RKO (cell line): ENCODE results near the gene JPH4.
A peak's percentile ranks its signal among the peaks of the same experiment; 100 is the strongest.
"Not testable (repeated sequence)": the region's sequence is repeated elsewhere in the genome, so short reads cannot be mapped to it uniquely, and the experiment has no call there.

Source experiments
- DNase-seq: peaks from one replicate; pipeline ENCODE4 v3.0.0-alpha.2; 2016; ENCODE audit warnings: low spot score

JPH4 gene

DNA sequence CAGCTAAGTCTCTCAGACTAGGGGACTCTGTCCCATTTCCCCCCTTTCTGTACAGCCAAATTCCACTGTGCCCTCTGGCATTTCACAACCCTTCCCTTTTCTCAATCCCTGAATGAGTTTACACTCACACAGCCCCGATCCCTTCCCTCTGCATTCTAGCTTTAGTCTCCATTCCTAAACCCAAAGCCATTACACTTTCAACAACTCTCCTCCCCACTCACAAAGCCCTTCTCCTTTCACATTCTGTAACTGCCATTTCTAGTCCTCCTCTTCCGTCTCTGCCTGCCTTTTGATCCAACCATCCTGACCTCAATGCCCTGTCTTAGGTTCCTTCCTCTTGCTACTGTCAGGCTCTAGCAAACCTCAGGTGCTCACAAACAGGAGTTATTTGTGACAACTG lies 30.7 kb downstream of the JPH4 start:
- DNase-seq = no peak

DNA sequence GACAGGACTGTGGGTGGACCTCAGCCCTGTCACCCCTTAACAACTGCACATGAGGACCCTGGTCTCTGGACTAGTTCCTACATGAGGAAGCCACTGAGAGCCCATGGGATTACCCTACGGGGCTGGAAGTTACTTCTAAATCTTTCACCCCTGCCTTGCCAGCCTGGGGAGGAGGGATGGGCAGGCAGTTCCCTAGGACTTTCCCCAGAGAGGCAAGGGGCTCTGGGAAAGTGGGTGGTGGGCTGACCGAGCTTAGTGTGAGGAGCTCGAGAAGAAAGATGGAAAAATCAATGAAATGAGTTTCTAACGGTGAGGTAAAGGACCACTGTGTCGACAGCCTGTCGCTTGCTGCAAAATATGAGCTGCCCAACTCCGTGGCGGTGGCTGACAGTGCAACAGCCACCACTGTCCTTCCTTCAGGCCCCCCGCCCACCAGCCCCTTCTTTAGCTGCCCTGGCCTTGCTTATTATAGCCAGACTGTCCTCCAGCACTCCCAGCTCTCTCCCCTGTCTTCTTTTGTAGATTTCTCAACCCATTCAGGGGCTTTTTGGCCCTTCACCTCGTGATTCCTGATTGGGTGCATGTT lies 32.0 kb downstream of the JPH4 start:
- no peak for DNase-seq

- no peak for DNase-seq
Measured at GRCh38 chr14:23545740-23546365, 32.7 kb downstream of the JPH4 start.

- DNase-seq = no peak
Measured at GRCh38 chr14:23544511-23545447, 33.8 kb downstream of the JPH4 start.

DNA sequence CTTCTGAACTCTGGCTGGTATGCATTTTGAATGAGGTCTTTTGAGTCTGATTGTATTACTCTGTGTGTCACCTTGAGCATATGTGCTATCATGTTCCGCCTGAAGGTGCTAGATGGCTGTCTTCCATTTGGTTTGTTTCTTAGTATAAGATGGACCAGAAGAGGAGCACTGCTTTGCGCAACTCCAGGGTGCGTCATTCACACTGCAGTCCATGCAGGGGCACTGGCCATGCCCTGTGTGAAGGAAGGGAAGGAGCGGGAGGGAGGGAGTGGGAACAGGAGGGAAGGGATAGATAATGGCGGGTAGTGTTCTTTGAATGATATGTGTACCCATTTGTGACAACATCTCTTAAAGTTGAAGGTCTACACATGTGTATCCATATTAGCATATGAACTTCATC lies 35.2 kb downstream of the JPH4 start:
- no peak for DNase-seq

DNA sequence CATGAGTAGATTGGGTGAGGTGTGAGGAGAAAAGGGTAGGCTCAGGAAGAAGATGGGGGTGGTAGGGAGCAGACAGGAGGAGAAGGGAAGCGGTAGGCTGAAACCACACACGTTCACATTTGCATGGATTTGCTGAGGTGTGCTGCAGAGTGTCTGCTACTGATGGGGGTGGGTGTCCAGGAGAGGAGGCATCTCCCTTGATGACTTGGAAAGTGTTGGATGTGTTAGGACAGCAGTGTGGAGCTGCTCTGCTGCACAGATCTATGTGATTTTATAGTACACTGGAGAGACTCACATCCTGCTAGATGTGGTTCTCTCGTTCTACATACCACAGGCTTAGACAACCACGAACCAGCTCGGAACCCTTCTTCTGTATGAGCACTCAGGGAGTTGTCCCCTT lies 36.3 kb downstream of the JPH4 start:
- DNase-seq = no peak

DNA sequence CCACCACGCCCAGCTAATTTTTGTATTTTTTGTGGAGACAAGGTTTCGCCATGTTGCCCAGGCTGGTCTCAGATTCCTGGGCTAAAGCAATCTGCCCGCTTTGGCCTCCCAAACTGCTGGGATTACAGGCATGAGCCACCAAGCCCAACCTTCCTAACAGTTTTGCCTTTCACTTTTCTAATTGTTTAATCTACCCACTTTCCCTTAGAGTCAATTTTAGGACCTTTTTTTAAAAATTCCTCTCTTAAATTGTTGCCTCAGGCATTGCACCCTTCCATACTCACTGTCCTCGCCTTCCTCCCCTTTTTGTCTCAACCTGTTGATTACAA lies 38.5 kb downstream of the JPH4 start:
- DNase-seq = no peak

DNA sequence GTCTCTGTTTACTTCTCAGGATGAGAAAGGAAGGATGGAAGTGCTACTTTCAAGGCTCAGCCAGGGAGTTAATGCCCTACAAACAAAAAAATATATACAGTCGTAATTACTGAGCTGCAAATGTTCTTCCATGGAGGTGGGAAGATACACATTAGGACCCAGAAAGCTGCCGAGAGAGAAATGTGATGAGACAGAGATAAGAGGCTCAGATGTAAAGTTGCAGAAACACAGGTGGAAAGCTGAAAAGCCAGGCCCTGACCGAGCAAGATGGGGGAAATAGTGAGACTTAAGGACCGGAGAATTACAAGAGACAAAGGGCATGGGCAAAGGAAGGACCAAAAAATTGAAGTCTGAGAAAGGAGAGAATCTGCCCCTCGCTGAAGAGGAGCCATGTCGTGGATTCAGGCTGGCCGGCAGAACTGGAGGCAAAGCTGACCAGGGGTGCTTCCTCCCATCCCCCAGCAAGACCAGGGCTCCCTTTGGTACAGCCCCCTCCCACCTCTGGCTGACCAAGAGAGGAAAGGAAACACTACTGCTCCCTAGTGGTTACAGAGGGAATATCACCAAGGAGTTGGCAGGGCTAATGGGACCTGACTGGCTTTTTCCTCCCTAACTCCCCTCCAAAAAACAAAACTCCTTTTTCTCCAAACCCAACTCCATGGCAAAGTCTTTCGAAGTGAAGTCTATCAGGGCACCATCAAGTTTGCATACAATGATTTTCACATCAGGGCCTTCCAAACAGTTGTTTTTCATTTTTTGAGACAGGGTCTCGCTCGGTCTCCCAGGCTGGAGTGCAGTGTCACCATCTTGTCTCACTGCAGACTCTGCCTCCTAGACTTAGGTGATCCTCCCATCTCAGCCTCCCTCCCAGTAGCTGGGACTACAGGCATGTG lies 39.1 kb downstream of the JPH4 start:
- peak; percentile 40 for DNase-seq

DNA sequence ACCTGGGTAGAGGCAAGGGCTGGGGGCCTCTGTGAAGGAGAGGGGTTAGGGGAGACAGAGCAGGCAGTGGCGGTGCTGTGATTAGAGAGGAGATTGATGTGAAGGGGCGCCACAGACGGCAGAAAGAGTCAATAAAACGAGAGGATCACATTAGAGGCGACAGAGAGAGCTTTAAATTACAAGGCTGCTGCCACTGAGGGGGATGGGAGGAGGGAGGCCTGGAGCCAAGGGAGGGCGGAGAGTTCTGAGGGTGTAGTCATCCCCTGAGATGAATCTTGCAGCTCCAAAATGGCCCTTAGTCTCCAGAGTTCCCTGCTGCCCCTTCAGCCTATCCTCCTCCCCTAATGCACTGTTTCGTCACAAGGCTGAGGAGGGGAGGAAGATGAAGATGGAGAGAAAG lies 39.8 kb downstream of the JPH4 start:
- no peak for DNase-seq

DNA sequence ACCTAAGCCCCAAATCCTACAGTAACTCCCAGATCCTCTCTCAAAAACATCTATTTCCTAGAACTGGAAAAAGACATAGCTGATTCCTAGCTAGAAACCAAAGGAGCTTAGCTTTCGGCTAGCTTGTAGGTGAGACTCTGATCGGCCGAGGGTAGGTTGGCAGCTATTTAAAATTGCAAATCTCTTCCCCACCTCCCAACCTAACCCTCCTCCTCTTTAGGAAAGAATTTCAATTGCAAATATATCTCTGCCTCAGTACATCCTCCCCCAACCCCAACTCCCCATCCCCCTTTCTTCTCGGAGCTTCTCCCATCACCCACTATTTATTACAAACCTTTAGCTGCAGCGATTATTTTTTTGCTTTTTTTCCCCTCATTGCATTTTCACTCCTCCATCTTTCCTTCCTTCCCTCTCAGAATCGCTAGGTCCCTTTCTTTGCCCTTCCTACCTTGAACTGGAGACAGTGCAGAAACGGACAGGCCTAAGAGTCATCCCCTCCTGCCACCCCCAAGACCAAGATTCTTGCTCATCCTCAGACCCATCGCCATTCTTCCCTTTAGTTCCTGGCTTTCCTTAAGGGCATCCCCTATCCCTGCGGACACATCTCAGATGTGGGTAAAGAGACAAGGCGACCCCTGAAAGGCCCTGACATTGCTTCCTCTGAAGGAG lies 40.4 kb downstream of the JPH4 start:
- no peak for DNase-seq

GRCh38 chr14:23537351-23538049 lies 41.1 kb downstream of the JPH4 start:
- DNase-seq = peak; percentile 21

- DNase-seq = not testable (repeated sequence)
Measured at GRCh38 chr14:23536906-23537305, 41.7 kb downstream of the JPH4 start.

- no peak for DNase-seq
Measured at GRCh38 chr14:23536494-23536893, 42.1 kb downstream of the JPH4 start.

- no peak for DNase-seq
Measured at GRCh38 chr14:23535943-23536342, 42.6 kb downstream of the JPH4 start.

DNA sequence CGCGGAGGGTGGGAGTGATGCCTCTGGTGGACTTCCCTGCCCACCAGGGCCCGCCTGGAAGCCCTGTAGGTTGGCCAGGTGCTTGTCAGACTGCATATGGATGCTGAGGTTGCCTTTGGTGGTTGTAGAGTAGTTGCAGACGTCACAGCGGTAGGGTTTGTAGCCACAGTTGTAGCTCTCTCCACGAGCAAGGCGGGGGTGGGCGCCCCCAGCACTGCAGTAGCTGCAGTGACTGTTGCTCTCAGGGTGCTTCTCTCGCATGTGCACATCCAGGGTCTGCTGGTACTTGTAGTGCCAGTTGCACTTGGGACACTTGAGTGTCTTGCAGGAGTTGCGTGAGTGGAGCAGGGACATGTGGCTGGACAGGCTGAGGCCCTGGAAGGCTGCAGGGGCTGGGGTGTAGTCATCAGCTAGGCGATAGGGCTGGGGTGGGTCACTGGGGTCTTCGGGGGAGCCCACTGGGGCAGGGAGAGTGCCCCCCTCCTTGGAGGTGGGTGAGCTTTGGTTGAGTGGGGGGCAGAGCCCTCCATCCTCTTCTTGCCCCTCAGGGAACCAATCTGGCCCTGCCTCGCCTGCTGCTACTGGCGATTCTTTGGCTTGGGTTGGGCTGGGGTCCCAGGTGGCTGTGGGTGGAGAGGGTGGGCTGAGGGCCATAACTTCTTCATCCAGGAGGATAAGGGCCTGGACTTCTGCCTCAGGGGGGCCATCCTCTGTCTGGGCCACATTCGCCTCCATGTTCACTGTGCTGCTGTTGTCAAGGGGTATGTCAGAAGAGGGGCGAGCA lies 44.7 kb downstream of the JPH4 start:
- DNase-seq = no peak

DNA sequence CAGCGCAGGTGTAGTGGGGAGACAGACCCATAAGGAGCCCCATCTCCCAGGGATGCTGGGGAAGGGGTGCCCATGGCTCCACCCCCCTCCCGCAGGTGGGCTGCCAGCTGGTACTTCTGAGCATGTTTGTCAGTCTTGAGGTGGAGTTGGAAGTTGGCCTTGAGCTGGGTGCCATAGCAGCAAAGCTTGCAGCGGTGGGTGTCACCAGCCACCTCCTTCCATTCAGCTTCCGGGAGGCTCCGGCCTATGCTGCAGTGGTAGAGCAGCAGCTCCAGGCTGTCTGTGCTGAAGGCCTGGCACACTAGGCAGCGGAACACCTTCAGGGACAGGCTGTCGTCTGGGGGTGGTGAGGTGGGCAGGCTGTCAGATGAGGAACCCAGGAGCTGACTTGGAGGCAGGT lies 45.9 kb downstream of the JPH4 start:
- DNase-seq = no peak

GRCh38 chr14:23531391-23531790 lies 47.2 kb downstream of the JPH4 start:
- no peak for DNase-seq

DNA sequence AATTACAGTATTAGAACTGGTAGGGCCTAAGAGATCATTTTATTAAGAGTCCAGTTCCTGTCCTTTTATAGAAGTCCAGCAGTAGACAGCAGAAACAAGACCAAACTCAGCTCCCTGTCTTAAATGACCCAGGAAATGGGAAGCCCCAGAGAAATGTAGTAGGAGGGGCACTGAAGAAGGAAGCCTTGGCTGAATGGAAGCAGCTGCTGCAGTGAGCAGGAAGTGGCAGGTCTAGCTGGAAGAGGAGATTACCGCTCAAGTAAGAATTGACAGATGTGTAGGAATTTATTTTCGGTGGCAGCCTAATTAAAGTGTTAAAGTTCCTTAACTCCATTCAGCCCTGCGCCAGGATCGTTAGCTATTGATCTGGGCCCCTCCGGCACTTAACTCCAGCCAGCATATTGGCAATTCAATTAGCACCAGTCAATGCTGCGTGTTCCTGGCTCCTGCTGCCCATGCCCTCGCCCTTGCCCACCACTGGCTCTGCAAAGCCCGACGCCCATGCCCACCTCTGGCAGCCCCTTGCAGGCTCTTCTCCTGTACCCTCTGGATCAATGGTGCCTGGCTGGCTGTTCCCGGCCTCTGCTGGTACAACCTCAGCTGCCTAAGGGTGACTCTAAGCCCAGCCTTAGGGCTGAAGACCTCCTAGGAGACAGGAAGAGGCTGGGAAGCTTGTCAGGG lies 48.1 kb downstream of the JPH4 start:
- no peak for DNase-seq

DNA sequence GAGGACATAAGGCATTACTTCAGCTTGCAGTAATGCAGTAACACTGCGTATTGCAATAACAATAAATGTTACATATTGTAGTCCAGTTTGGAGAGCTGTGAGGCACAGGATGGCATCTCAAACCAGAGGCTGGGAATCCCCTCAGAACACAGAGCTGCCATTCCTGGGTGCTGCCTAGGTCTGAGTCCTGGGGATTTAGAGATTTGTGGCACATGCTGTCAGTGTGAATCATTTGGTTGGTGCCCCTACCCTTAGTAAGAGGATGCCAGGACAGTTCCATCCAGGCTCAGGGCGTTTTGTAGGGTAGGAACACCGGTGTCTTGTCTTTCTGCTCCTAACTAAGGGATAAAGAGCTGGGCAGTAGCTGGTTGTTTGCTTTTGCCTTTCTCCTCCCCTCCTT lies 49.6 kb downstream of the JPH4 start:
- DNase-seq = no peak

- no peak for DNase-seq
Measured at GRCh38 chr14:23528555-23528954, 50.0 kb downstream of the JPH4 start.
